Kidney epithelial cell (primary cell): ENCODE measurements around the gene ETV3. TPM values are rescaled to one million over a fixed set of nuclear protein-coding genes. Genes with fewer than 3 reads are reported as not detected.

Experiments
- DNase-seq: peaks from one replicate; pipeline ENCODE4 v3.0.0-alpha.2; 2010; ENCODE audit warnings: low read depth
- H3K27me3 ChIP-seq: 2 replicates; pipeline ENCODE4 v1.6.0; 2011; ENCODE audit warnings: low read length; ENCODE audit not compliant: control insufficient read depth, insufficient read depth
- H3K36me3 ChIP-seq: 2 replicates; pipeline ENCODE4 v1.5.1; 2011; ENCODE audit warnings: low read length; ENCODE audit not compliant: control insufficient read depth, insufficient read depth
- H3K4me3 ChIP-seq: 2 replicates; pipeline ENCODE4 v1.5.1; 2011; ENCODE audit warnings: low read depth, mild to moderate bottlenecking, control low read depth, low read length
- CTCF ChIP-seq: IDR thresholded peaks from 2 replicates; pipeline ENCODE4 v1.5.1; 2011; ENCODE audit warnings: mild to moderate bottlenecking, moderate library complexity, low read length, control low read depth, inconsistent platforms; ENCODE audit not compliant: insufficient read depth, poor library complexity, severe bottlenecking
- total RNA-seq: library from RNA; depleted of rRNA; stranded (reverse); fragments of >200 nt; gene quantifications from 2 replicates; pipeline ENCODE4 v1.2.3, GENCODE V29; 2015

ETV3 gene
- total RNA-seq, 1 donor from 2014 or later = 16.6 TPM

- DNase-seq = no peak
- TF ChIP-seq CTCF = no peak
- no peak overlapping the region for H3K4me3 ChIP-seq
- no peaks in the 10 kb centered on the region for H3K27me3 ChIP-seq
- no peaks in the 10 kb centered on the region for H3K36me3 ChIP-seq
Measured at GRCh38 chr1:157140063-157140588, 1.9 kb upstream of the ETV3 start.

GRCh38 chr1:157139052-157139715 lies 989 bp upstream of the ETV3 start:
- TF ChIP-seq CTCF = no peak
- peak overlapping the region; percentile 82 for H3K4me3 ChIP-seq
- DNase-seq = no peak
- H3K27me3 ChIP-seq = no peaks in the 10 kb centered on the region
- H3K36me3 ChIP-seq = no peaks in the 10 kb centered on the region

DNA sequence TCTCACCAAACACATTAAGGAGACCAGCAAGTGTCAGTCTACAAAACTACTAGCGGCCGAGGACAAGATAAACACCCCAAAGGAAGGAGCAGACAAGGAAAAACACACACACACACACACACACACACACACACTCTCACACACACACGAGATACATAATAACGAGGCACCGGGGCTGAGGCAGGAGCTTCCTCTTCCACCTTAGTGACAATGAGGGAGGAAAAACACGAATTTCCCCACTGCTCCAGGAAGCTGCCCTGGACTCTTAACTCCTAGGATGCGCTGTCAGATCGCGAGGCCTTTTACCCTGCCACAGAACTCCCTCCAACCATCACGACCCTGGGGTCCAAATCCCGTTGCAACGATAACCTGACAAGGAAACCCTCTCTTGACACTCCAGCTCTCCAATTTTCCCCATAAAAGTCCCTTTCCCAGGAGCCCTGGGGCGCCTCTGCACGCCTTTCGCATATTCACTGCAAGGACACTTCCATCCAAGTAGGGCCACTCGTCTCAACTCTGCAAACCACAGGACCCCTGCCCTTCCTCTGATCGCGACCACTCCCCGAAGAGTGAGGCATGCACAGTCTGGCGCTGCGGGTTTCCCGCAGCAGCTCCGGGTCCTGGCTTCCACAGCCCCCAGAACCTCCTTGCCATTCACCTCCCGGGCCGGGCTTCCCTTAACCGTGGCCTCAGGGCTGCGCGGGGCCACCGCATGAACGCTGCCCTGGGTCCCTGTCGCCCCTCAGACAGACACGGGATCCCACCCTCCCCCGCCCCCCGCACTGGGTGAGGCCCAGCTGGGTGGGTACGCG lies 581 bp downstream of the ETV3 start:
- Histone ChIP-seq H3K36me3 (no peaks in the 10 kb centered on the region), H3K4me3 (peak overlapping the region; percentile 82), H3K27me3 (no peaks in the 10 kb centered on the region)
- DNase-seq = no peak
- TF ChIP-seq CTCF = no peak

DNA sequence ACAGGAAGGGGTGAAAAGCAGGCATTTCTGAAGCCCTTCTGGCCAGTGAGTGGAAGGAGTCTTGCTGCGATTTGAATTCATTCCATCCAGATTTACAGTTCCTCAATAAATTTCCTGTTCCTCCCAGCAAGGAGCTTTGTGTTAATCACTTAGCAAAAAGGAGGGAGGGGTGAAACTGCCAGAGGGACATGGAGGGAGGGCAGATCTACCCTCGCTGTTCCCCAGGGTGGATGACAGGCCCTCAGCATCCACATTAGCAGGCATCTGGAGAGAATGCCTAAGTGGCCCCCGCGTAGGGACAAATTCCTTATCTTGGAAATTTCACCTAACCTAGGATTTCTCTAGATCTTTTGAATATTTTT lies 1.2 kb downstream of the ETV3 start:
- Histone ChIP-seq H3K27me3 (no peaks in the 10 kb centered on the region), H3K36me3 (no peaks in the 10 kb centered on the region), H3K4me3 (peak overlapping the region; percentile 82)
- no peak for TF ChIP-seq CTCF
- DNase-seq = no peak

DNA sequence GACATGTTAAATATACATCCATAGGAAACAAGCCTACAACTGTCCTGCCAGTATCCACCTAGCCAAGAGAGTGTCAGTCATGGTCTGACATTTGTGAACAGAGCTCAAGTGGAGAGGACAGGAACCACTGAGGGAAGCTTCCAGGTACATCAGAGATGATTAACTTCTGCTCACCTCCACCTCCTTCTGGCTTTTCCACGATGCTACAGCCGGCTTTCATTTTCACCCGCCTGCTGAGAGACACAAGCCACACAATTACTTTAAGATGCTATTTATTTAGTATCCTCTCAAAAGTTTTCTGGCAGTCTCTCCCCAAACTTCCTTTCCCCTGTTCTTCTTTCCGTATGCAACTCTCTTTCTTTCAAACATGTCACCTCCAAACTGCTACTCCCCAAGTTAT lies 2.1 kb downstream of the ETV3 start:
- Histone ChIP-seq H3K27me3 (no peaks in the 10 kb centered on the region), H3K4me3 (no peak overlapping the region), H3K36me3 (no peaks in the 10 kb centered on the region)
- no peak for DNase-seq
- TF ChIP-seq CTCF = peak; percentile 6
